Articular chondrocyte of knee joint (primary cell): Measurements from ENCODE around the gene TAAR1. TPM values are rescaled to one million over a fixed set of nuclear protein-coding genes. Genes with fewer than 3 reads are reported as not detected.

Experiments used
- total RNA-seq: library from RNA; depleted of rRNA; stranded (reverse); fragments of >200 nt; gene quantifications from 2 replicates; pipeline ENCODE4 v1.2.3, GENCODE V29; 2012

The TAAR1 gene, protein sequence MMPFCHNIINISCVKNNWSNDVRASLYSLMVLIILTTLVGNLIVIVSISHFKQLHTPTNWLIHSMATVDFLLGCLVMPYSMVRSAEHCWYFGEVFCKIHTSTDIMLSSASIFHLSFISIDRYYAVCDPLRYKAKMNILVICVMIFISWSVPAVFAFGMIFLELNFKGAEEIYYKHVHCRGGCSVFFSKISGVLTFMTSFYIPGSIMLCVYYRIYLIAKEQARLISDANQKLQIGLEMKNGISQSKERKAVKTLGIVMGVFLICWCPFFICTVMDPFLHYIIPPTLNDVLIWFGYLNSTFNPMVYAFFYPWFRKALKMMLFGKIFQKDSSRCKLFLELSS
- total RNA-seq: not detected in 2 replicates

DNA sequence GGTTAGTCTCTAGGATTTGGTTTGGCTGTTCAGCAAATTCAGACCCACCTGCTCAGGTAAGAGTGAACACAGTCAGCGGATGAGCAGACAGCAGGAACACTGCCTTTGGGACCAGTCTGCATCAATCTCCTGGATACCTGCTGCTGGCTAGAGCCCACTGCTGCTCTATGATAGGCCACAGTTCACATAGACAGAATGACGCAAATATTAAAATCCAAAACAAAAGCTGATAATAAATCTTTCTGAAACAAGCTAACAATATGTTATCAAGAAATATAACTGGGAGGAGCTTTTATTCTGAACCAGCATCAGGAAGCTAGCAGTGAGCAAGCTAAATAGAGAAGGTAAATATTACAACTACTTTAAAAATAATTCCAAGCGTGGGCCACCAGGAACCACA, at the start of gene TAAR1:
TSS of gene TAAR1 (minus strand) at position 101 of the 400 bp plus-strand sequence. CDS start 13,179 bp downstream, outside the sequence.

DNA sequence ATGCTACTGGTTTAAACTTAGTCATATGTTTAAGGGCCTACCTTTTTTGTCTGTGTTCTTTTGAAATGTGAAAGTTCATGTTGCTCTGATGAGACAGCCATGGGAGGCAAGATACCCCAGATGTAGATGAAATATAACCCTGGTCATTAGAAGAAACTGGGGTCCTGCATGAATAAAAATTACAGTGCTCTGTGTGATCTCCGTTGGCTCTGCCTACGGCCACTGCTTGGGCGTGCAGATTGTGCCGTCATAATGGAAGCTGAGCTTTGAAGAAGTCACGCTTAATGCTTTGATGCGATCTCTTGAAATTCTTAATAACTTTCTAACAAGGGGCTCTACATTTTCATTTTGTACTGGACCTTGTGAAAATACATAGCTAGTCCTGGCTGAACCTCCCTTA, 34.8 kb downstream of the TAAR1 start, which contains the start of gene TAAR2:
TSS of gene TAAR2 (minus strand) at position 101 of the 400 bp plus-strand sequence. CDS start at position 101, 0 bp downstream.

Other genes with a start within 250 kb of the TAAR1 start
- 38.7 and 49.4 TPM in 2 replicates for gene STX7, start 146.1 kb downstream of the TAAR1 start, total RNA-seq
- gene TAAR9, start 120.9 kb downstream of the TAAR1 start, total RNA-seq: not detected in 2 replicates
- gene TAAR8, start 106.5 kb downstream of the TAAR1 start, total RNA-seq: not detected in 2 replicates
- gene TAAR6, start 88.9 kb downstream of the TAAR1 start, total RNA-seq: not detected in 2 replicates
- gene TAAR5, start 69.4 kb downstream of the TAAR1 start, total RNA-seq: not detected in 2 replicates
- gene TAAR2, start 34.9 kb downstream of the TAAR1 start, total RNA-seq: not detected in 2 replicates
- 0.13 and 0.32 TPM in 2 replicates for gene VNN1, start 54.9 kb upstream of the TAAR1 start, total RNA-seq
- not detected in 2 replicates for gene VNN2, start 98.7 kb upstream of the TAAR1 start, total RNA-seq
- gene SLC18B1, start 139.5 kb upstream of the TAAR1 start, total RNA-seq: 8.2 and 10.5 TPM in 2 replicates
- 1,277 and 1,494 TPM in 2 replicates for gene RPS12, start 155.4 kb upstream of the TAAR1 start, total RNA-seq